Esophagus squamous epithelium (tissue), 5 donors: ENCODE data around the gene TMEM51. TPM values are rescaled to one million over a fixed set of nuclear protein-coding genes. Genes with fewer than 3 reads are reported as not detected.

Experiments used
- DNase-seq: peaks from one replicate; lab custom pipeline; 2025; lab: John Stamatoyannopoulos, UW
- H3K27ac ChIP-seq, 4 donors: fragments of 200-600 bp; sonication (generic); one replicate each; pipeline ENCODE4 v1.5.1; 2016 to 2019; ENCODE audit warnings: mild to moderate bottlenecking in 1 of 4
- H3K27me3 ChIP-seq, 4 donors: fragments of 200-600 bp; sonication (generic); 1 replicate in 3 of 4; 2 replicates in 1 of 4; pipeline versions ENCODE4 v1.5.1 to v1.6.0; 2017 to 2021; ENCODE audit warnings: antibody characterized with exemption in 1 of 4
- H3K36me3 ChIP-seq, 3 donors: fragments of 200-600 bp; sonication (generic); one replicate each; pipeline ENCODE4 v1.5.1; 2016 to 2019
- H3K4me1 ChIP-seq, 3 donors: fragments of 200-600 bp; sonication (generic); one replicate each; pipeline ENCODE4 v1.5.1; 2017 to 2019
- H3K4me3 ChIP-seq, 4 donors: fragments of 200-600 bp; sonication (generic); 1 replicate in 3 of 4; 2 replicates in 1 of 4; pipeline ENCODE4 v1.5.1; 2016 to 2019; ENCODE audit warnings: mild to moderate bottlenecking in 2 of 4, moderate library complexity in 1 of 4
- H3K9me3 ChIP-seq, 3 donors: fragments of 200-600 bp; sonication (generic); one replicate each; pipeline ENCODE4 v1.5.1; 2016 to 2019
- CTCF ChIP-seq, 6 experiments: fragments of 450-650 bp in 4 of 6; fragments of 200-600 bp in 2 of 6; sonication (generic) in 2 of 6; IDR thresholded peaks; one replicate each; pipeline ENCODE4 v1.5.1; 2016 to 2019; ENCODE audit warnings: antibody characterized with exemption in 6 of 6, mild to moderate bottlenecking in 4 of 6, moderate library complexity in 4 of 6
- POLR2A ChIP-seq, 4 donors: fragments of 450-650 bp; IDR thresholded peaks; one replicate each; pipeline ENCODE4 v1.6.1; 2017; ENCODE audit warnings: antibody characterized with exemption in 4 of 4, mild to moderate bottlenecking in 4 of 4, moderate library complexity in 3 of 4
- WGBS, 2 donors: methylation state at CpG; one replicate each; pipeline ENCODE4 v1.1.5; 2018; 5-methylcytosine and 5-hydroxymethylcytosine counted together
- intact Hi-C: fragments of 100-400 bp; cut with DNase I; formaldehyde crosslinking; loops from one replicate; pipeline ENCODE4 v1.15.0; 2022
- total RNA-seq, 4 donors: library from RNA; depleted of rRNA; stranded (reverse); fragments of >200 nt; gene quantifications; one replicate each; pipeline ENCODE4 v1.1.0, GENCODE V29; 2016
- donor health status: DM: yes; HTN: yes; CAD: no.

Gene TMEM51
- total RNA-seq, 4 donors from 2014 or later = 11.6 to 23.7 (median 17.7) TPM

GRCh38 chr1:15206418-15207030, 53.0 kb downstream of the TMEM51 start:
- intact Hi-C loops = no loop called here
- Histone ChIP-seq H3K9me3 (no peaks in the 10 kb centered on the region), H3K36me3 (peaks cover 0 to 6% (median 0%) of the 10 kb centered on the region in 3 donors), H3K4me3 (no peak overlapping the region), H3K27me3 (no peaks in the 10 kb centered on the region), H3K27ac (peak overlapping the region in 1 of 4 donors; percentile 11), H3K4me1 (peaks cover 0 to 44% (median 16%) of the 10 kb centered on the region in 3 donors)
- TF ChIP-seq CTCF (IDR thresholded peaks at IDR 0.05) (no peak), POLR2A (IDR thresholded peaks at IDR 0.05) (no peak)
- no peak for DNase-seq
- WGBS, 2 donors = 47 to 57% methylated on average over 8 of the region's 8 CpGs

- TF ChIP-seq CTCF (IDR thresholded peaks at IDR 0.05) (no peak), POLR2A (IDR thresholded peaks at IDR 0.05) (no peak)
- no peak overlapping the region for H3K4me3 ChIP-seq
- peak overlapping the region in 2 of 4 donors; percentile 8 to 42 for H3K27ac ChIP-seq
- no peak for DNase-seq
- WGBS, 2 donors = 72 to 78% methylated on average over 15 to 18 of the region's 25 CpGs
- no peaks in the 10 kb centered on the region for H3K9me3 ChIP-seq
- no peaks in the 10 kb centered on the region for H3K27me3 ChIP-seq
- H3K36me3 ChIP-seq = peaks cover 0 to 6% (median 0%) of the 10 kb centered on the region in 3 donors
- H3K4me1 ChIP-seq = peaks cover 0 to 40% (median 14%) of the 10 kb centered on the region in 3 donors
- intact Hi-C loops = no loop called here
These were observed 53.7 kb downstream of the TMEM51 start for GRCh38 chr1:15207031-15207828.

- peaks cover 0 to 6% (median 0%) of the 10 kb centered on the region in 3 donors for H3K36me3 ChIP-seq
- intact Hi-C loops = no loop called here
- no peak for DNase-seq
- WGBS, 2 donors = 56 to 64% methylated on average over 6 of the region's 6 CpGs
- H3K27me3 ChIP-seq = no peaks in the 10 kb centered on the region
- peak overlapping the region in 1 of 4 donors; percentile 42 for H3K27ac ChIP-seq
- H3K9me3 ChIP-seq = no peaks in the 10 kb centered on the region
- H3K4me3 ChIP-seq = no peak overlapping the region
- TF ChIP-seq CTCF (IDR thresholded peaks at IDR 0.05) = no peak
- no peak for TF ChIP-seq POLR2A (IDR thresholded peaks at IDR 0.05)
- peaks cover 0 to 47% (median 19%) of the 10 kb centered on the region in 3 donors for H3K4me1 ChIP-seq
These were observed 54.4 kb downstream of the TMEM51 start for GRCh38 chr1:15207829-15208429.

GRCh38 chr1:15210651-15211375, 57.3 kb downstream of the TMEM51 start:
- Histone ChIP-seq H3K9me3 (no peaks in the 10 kb centered on the region), H3K36me3 (no peaks in the 10 kb centered on the region), H3K27me3 (no peaks in the 10 kb centered on the region), H3K4me3 (no peak overlapping the region), H3K27ac (peak overlapping the region in 2 of 4 donors; percentile 40), H3K4me1 (peaks cover 0 to 67% (median 36%) of the 10 kb centered on the region in 3 donors)
- intact Hi-C loops = loop anchor here (10.0 kb wide), 1 partner anchor 86 kb away; no protein-coding TSS in a partner anchor
- no peak for TF ChIP-seq POLR2A (IDR thresholded peaks at IDR 0.05)
- WGBS, 2 donors = 80 to 90% methylated on average over 7 of the region's 7 CpGs
- no peak for DNase-seq

GRCh38 chr1:15211424-15211823, 57.9 kb downstream of the TMEM51 start:
- no peaks in the 10 kb centered on the region for H3K36me3 ChIP-seq
- no peak for DNase-seq
- no peaks in the 10 kb centered on the region for H3K9me3 ChIP-seq
- no peaks in the 10 kb centered on the region for H3K27me3 ChIP-seq
- TF ChIP-seq CTCF (IDR thresholded peaks at IDR 0.05) (no peak), POLR2A (IDR thresholded peaks at IDR 0.05) (no peak)
- H3K4me1 ChIP-seq = peaks cover 0 to 62% (median 36%) of the 10 kb centered on the region in 3 donors
- intact Hi-C loops = loop anchor here (10.0 kb wide), 1 partner anchor 87 kb away; no protein-coding TSS in a partner anchor
- no peak overlapping the region for H3K4me3 ChIP-seq
- WGBS, 2 donors = 90 to 91% methylated on average over 3 of the region's 3 CpGs
- H3K27ac ChIP-seq = peak overlapping the region in 2 of 4 donors; percentile 40
